Natural killer cell treated with Interleukin-12 subunit alpha and Interleukin-12 subunit beta and Interleukin-15 and Interleukin-18, amount 100 ng/mL, for 72 hours (primary cell): Measurements from ENCODE around the gene S100A7A. TPM values are rescaled to one million over a fixed set of nuclear protein-coding genes. Genes with fewer than 3 reads are reported as not detected.

ENCODE experiments used
- ATAC-seq, 2 donors: fragments of 150-1000 bp; cut with Tn5 transposase in 1 of 2; sonication (Bioruptor Pico), chemical (Tn5 transposase) in 1 of 2; 2 replicates each; pipeline ENCODE4 v1.10.0; 2021
- DNase-seq: peaks from one replicate; pipeline ENCODE4 v3.0.0; 2022; ENCODE audit warnings: low spot score
- H3K27ac Mint-ChIP-seq, 2 donors: 1 replicate in 1 of 2; 2 replicates in 1 of 2; pipeline ENCODE4 v1.8.0; 2022; ENCODE audit warnings: mixed read lengths in 2 of 2, mild to moderate bottlenecking in 1 of 2, moderate library complexity in 1 of 2
- H3K27me3 Mint-ChIP-seq, 2 donors: 1 replicate in 1 of 2; 2 replicates in 1 of 2; pipeline ENCODE4 v1.8.0; 2022; ENCODE audit warnings: mixed read lengths in 2 of 2
- H3K36me3 Mint-ChIP-seq: one replicate; pipeline ENCODE4 v1.8.0; 2022; ENCODE audit warnings: mixed read lengths
- H3K4me1 Mint-ChIP-seq, 2 donors: 1 replicate in 1 of 2; 2 replicates in 1 of 2; pipeline ENCODE4 v1.8.0; 2022; ENCODE audit warnings: low read depth in 2 of 2, mixed read lengths in 2 of 2, mild to moderate bottlenecking in 1 of 2
- H3K4me3 Mint-ChIP-seq: one replicate; pipeline ENCODE4 v1.8.0; 2022; ENCODE audit warnings: mixed read lengths
- H3K9me3 Mint-ChIP-seq: 2 replicates; pipeline ENCODE4 v1.8.0; 2022; ENCODE audit warnings: mixed read lengths
- total RNA-seq, 2 donors: library from RNA; stranded (reverse); gene quantifications; one replicate each; pipeline ENCODE4 v1.2.3, GENCODE V29; 2022

The S100A7A gene
- total RNA-seq: not detected

DNA sequence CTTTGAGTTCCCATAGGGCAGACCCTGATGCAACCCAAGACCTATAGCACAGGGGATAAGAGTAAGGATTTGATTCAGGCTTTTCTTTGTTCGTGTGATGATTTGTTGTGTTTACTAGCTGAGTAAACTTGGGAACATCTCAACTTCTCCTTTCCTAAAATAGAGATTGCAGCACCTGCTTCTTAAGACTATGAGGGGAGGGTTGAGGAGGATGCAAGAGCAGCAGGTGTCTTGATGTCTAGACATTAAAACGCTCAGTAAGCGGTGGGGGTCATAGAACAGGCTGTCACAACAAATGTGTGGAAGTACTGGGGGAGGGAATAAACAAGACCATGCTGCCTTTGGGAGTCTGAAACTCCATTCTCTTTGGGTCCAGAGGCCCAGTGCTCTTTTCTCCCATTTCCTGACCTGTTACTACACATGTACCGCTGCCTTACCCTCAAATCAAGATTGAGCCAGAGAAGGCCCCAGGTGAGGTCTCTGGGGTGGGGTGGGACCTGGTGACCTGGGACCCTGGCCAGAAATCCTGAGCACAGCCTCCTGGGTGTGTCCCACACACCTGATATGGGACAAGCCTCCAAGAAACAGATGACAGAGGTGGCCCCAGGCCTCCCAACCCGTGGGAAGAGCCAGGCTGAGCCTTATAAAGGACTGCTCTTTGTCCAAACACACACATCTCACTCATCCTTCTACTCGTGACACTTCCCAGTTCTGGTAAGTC is at the start of gene S100A7A:
Gene S100A7A (plus strand): TSS at position 671 of the 721 bp plus-strand sequence. CDS start 1,563 bp downstream, outside the sequence.
- no peak within 1 kb of the TSS for H3K27ac Mint-ChIP-seq
- no peak within 1 kb of the TSS for H3K4me3 Mint-ChIP-seq
- H3K9me3 Mint-ChIP-seq: peaks cover 3% of the 10 kb centered on the region
- H3K4me1 Mint-ChIP-seq: no peaks in the 10 kb centered on the region
- no peak for DNase-seq
- no peak for ATAC-seq
- H3K27me3 Mint-ChIP-seq: peaks cover 20 to 29% of the 10 kb centered on the region in 2 donors
- no peaks in the 10 kb centered on the region for H3K36me3 Mint-ChIP-seq

DNA sequence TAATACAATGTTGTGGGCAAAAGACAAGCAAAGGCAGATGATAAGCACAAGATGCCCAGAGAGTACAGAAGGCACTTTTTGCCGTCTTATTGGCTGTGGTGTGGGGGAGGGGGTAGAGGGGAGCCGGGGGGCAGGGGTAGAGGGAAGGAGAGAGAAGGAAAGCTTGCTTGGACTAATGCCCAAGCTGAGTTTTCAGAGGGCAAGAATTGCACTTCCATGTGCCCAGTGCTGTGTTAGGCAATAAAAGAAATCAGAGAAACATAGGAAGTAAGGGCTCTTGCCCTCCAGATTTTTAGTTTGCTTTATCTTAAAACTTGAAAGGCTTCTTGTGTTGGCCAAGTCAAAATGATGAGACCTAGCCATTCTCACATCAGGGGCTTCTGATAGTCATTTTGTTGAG is 49.2 kb upstream of the S100A7A start:
- DNase-seq: no peak
- Mint-ChIP-seq H3K9me3 (no peaks in the 10 kb centered on the region), H3K36me3 (no peaks in the 10 kb centered on the region), H3K4me1 (no peaks in the 10 kb centered on the region), H3K27ac (no peak overlapping the region), H3K4me3 (no peak overlapping the region), H3K27me3 (peaks cover 15 to 45% of the 10 kb centered on the region in 2 donors)
- ATAC-seq: no peak

DNA sequence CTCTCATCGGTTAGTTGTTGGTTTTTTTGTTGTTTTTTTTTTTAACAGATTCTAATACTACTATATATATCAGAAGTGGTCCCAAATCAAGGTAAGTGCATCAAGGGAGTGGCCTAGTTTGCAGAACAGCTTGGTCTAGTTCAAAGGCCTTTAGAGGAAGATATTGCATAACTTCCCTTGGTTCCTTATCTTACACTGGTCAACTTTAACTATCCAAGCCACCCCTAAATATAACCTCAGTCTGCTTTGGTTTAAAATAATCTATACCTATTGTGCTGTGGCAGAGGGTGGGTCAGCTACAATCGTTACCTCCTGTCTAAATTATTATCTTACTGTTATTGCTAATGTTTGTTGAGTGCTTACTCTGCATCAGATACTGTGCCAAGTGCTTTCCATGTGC is 47.8 kb upstream of the S100A7A start:
- Mint-ChIP-seq H3K4me1 (no peaks in the 10 kb centered on the region), H3K27ac (no peak overlapping the region), H3K4me3 (no peak overlapping the region), H3K27me3 (peaks cover 12 to 49% of the 10 kb centered on the region in 2 donors), H3K36me3 (no peaks in the 10 kb centered on the region), H3K9me3 (no peaks in the 10 kb centered on the region)
- peak in 1 of 2 donors; percentile 62 for ATAC-seq
- DNase-seq: no peak

DNA sequence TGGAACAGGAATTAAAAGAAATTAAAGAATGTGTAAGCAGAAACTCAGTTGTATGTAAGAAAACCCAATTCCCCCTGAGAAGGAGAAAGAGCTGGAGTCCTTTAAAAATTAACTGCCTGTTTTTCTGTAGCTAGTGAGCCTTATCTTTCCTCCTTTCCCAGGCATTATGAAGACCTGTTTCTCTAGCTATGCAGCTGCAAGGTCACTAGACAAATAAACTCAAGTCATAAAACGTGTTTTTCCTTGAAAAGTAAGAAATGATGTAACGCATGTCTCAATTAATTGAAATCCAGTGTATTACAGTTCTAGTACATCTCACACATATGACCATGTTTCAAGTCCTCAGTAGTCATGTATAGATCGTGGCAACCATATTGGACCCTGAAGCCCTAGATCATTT is 46.2 kb upstream of the S100A7A start:
- ATAC-seq (no peak), DNase-seq (no peak)
- no peaks in the 10 kb centered on the region for H3K4me1 Mint-ChIP-seq
- H3K9me3 Mint-ChIP-seq: no peaks in the 10 kb centered on the region
- H3K27ac Mint-ChIP-seq: no peak overlapping the region
- peaks cover 14 to 39% of the 10 kb centered on the region in 2 donors for H3K27me3 Mint-ChIP-seq
- H3K4me3 Mint-ChIP-seq: no peak overlapping the region
- H3K36me3 Mint-ChIP-seq: no peaks in the 10 kb centered on the region

DNA sequence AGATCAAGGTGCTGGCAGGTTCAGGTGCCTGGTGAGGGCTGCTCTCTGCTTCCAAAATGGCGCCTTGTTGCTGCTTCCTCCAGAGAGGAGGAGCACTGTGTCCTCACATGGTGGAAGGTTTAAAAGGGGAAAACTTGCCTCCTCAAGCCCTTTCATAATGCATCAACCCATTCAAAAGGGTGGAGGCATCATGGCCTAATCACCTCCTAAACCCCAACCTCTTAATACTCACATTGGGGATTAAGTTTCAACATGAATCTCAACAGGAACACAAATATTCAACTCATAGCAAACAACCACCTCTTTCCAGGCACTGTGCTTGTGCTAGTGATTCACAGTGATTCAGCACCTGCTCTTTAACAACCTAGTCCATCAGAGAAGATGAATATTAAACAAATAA is 45.1 kb upstream of the S100A7A start:
- Mint-ChIP-seq H3K4me3 (no peak overlapping the region), H3K4me1 (no peaks in the 10 kb centered on the region), H3K27me3 (peaks cover 11 to 32% of the 10 kb centered on the region in 2 donors), H3K27ac (no peak overlapping the region), H3K36me3 (no peaks in the 10 kb centered on the region), H3K9me3 (no peaks in the 10 kb centered on the region)
- ATAC-seq (no peak), DNase-seq (no peak)

DNA sequence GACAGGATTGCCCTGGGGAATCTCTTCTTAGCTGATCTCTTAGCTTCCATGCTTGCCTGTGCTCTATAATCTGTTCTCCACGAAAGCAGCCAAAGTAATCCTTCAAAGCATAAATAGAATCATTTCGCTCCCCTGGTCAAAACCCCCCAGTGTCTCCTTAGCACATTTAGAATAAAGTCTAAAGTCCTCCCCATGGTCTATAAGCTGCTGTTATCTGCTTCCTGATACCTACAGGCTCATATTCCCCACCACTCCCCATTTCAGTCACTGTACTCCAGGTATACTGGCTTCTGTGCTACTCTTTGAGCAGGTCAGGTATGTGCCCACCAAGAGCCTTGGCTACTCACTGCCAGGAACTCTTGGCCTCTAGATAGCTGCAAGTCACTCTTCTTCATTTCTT is 43.7 kb upstream of the S100A7A start:
- DNase-seq (no peak), ATAC-seq (no peak)
- no peaks in the 10 kb centered on the region for H3K36me3 Mint-ChIP-seq
- H3K4me1 Mint-ChIP-seq: no peaks in the 10 kb centered on the region
- H3K9me3 Mint-ChIP-seq: no peaks in the 10 kb centered on the region
- no peak overlapping the region for H3K4me3 Mint-ChIP-seq
- no peak overlapping the region for H3K27ac Mint-ChIP-seq
- H3K27me3 Mint-ChIP-seq: peaks cover 18 to 38% of the 10 kb centered on the region in 2 donors

DNA sequence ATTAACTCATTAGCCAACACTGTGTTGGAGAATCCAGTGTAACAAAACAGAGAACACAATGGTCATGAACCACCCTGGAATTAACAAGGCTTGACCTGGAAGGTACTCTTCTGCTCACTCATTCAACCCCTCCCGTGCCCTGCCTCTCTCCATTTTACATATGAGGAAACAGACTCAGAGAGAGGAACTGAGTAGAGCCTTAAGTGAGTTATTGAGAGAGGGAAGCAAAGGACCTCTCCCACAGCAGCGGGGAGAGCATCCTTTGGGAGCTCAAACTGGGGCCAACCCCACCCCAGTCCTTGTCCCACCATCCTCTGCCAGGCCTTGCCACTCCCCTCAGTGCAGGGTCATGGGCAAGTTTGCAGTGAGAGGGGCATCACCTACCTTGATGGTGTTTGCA is 42.2 kb upstream of the S100A7A start:
- Mint-ChIP-seq H3K4me1 (no peaks in the 10 kb centered on the region), H3K27ac (no peak overlapping the region), H3K27me3 (peaks cover 23 to 47% of the 10 kb centered on the region in 2 donors), H3K4me3 (no peak overlapping the region), H3K9me3 (no peaks in the 10 kb centered on the region), H3K36me3 (no peaks in the 10 kb centered on the region)
- no peak for DNase-seq
- peak in 1 of 2 donors; percentile 36 for ATAC-seq

DNA sequence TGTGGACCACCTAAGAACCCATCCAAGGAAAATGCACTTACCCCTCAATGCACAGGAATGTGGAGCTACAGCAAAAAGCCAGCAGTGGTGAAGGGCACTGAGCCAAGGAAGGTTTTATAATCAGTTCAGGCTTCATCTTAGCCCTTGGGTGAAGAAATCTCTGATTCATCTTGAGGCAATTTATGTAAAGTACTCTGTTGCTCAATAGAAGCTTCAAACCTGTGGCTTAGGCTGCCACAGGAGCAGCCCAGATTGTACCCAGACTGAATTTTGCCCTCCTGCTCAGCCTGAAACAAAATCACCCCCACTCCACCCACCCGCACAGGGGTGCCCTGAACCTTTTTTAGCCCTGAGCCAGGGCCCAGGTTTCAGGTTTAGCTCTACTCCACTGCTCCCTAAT is 40.8 kb upstream of the S100A7A start, which contains the start of gene S100A12:
Gene S100A12 (minus strand): TSS at position 111 of the 400 bp plus-strand sequence. CDS start 1,029 bp downstream, outside the sequence.
- no peaks in the 10 kb centered on the region for H3K9me3 Mint-ChIP-seq
- H3K27me3 Mint-ChIP-seq: peaks cover 17 to 38% of the 10 kb centered on the region in 2 donors
- H3K4me1 Mint-ChIP-seq: no peaks in the 10 kb centered on the region
- H3K27ac Mint-ChIP-seq: no peak within 1 kb of the TSS
- peak; percentile 43 to 61 for ATAC-seq
- no peak for DNase-seq
- no peaks in the 10 kb centered on the region for H3K36me3 Mint-ChIP-seq
- no peak within 1 kb of the TSS for H3K4me3 Mint-ChIP-seq

DNA sequence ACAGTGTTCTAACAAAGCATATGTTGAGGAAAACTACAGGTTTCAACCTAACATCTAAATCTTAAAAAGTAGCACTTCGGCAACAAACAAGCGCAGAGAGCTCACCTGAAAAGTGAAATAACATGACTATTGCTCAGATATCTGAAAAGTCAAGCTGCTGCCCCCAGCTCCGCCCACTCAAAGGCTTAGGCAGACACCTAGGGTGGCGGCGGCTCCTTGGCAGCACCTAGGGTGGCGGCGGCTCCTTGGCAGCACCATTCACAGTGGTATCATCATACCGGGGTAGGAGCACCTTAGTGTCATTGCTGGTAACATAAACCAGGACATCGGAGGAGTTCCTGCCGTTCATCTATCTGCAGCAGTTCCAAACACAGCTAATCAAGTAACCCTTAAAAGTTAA is 36.7 kb upstream of the S100A7A start:
- H3K4me3 Mint-ChIP-seq: no peak overlapping the region
- H3K27me3 Mint-ChIP-seq: peaks cover 28 to 52% of the 10 kb centered on the region in 2 donors
- DNase-seq (no peak), ATAC-seq (no peak)
- H3K27ac Mint-ChIP-seq: no peak overlapping the region
- H3K4me1 Mint-ChIP-seq: no peaks in the 10 kb centered on the region
- H3K9me3 Mint-ChIP-seq: no peaks in the 10 kb centered on the region
- peaks cover 14% of the 10 kb centered on the region for H3K36me3 Mint-ChIP-seq

DNA sequence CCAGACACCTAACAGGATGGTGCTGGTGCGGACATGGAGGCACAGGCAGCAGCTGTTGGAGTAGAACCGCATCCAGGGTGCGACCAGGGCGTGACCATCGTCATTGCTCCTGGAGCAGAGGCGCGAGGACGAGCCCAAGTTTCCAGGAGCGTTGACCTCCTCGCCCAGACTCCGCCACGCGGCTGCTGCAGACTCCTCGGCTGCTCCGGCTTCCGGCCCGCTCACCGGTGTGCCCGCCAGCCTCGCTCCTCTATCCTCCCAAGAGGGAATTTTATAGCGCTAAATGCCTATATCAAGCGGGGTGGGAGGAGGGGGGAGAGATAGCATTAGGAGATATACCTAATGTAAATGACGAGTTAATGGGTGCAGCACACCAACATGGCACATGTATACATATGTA is 35.6 kb upstream of the S100A7A start:
- ATAC-seq: no peak
- no peaks in the 10 kb centered on the region for H3K4me1 Mint-ChIP-seq
- H3K4me3 Mint-ChIP-seq: no peak overlapping the region
- H3K9me3 Mint-ChIP-seq: no peaks in the 10 kb centered on the region
- DNase-seq: no peak
- peaks cover 27 to 52% of the 10 kb centered on the region in 2 donors for H3K27me3 Mint-ChIP-seq
- peaks cover 14% of the 10 kb centered on the region for H3K36me3 Mint-ChIP-seq
- H3K27ac Mint-ChIP-seq: no peak overlapping the region

DNA sequence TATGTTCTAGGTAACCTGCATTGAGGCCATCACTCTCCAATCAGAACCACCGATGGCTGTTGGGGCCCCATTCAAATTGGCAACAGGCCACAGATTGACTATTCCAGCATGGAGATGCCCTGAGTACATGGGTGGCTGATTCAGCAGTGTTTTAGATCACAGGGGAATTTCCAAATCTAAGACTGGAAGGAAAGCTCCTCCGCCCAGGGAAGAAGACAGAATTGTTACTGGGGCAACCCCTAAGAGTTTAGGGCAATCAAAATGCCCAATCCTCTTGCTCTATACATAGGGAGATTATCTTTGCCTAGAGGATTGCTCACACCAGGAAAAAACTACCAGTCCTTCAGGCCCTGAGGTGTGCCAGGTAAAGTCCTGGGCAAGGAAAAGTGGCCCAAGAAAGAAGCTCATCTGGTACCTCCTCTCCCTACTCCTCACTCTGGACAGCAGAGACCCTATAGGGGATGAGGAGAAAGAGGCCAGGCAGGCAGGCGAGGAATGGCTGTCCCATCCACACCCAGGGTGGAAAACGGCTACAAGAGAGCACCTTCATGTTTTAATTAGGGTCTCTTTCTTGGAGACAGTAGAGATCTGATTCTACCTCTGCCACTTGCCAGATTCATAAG is 31.3 kb upstream of the S100A7A start:
- no peaks in the 10 kb centered on the region for H3K9me3 Mint-ChIP-seq
- no peak overlapping the region for H3K27ac Mint-ChIP-seq
- H3K4me1 Mint-ChIP-seq: peaks cover 3 to 8% of the 10 kb centered on the region in 2 donors
- H3K36me3 Mint-ChIP-seq: peaks cover 14% of the 10 kb centered on the region
- no peak overlapping the region for H3K4me3 Mint-ChIP-seq
- no peak for DNase-seq
- peaks cover 31 to 48% of the 10 kb centered on the region in 2 donors for H3K27me3 Mint-ChIP-seq
- no peak for ATAC-seq

DNA sequence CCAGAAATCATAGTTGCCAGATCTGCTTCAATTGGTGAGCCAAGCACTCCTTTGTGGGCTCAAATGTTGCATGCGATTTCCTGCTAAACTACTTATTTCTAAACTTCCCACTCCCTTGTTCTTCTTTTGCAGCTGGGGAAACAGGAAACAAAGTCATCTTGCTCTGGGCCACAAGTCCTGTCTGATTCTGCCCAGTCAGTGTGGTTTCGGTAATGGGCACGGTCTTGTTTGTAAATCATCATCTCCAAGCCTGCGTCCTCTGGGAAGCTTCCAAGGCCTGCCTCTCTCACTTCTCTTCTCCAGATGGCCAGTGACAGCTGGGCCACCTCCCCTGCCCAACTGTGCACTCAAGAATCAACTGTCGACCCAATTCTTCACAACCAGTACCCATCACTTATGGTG is 29.8 kb upstream of the S100A7A start:
- peaks cover 3 to 8% of the 10 kb centered on the region in 2 donors for H3K4me1 Mint-ChIP-seq
- H3K27me3 Mint-ChIP-seq: peaks cover 30 to 41% of the 10 kb centered on the region in 2 donors
- H3K36me3 Mint-ChIP-seq: peaks cover 7% of the 10 kb centered on the region
- DNase-seq: no peak
- no peaks in the 10 kb centered on the region for H3K9me3 Mint-ChIP-seq
- peak in 1 of 2 donors; percentile 57 for ATAC-seq
- H3K4me3 Mint-ChIP-seq: no peak overlapping the region
- no peak overlapping the region for H3K27ac Mint-ChIP-seq

DNA sequence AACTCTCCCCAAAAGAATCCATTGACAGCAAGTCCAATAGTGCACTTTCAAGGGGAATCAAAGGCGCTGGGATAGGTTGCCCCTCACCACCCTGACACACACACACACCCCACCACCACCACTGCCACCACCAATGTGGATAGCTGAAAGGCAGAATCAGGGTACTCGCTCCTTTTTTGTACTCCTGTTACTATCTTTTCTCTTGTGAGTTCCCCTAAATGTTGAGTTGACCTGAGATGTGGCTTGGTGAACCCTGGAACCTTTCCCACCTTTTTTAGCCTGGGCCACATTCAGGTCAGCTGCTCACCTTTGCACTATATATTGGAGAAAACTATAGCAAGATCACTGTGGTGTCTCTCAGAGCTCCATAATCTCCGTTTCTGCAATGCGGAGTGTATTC is 29.3 kb upstream of the S100A7A start:
- H3K9me3 Mint-ChIP-seq: no peaks in the 10 kb centered on the region
- ATAC-seq: peak in 1 of 2 donors; percentile 15
- H3K4me3 Mint-ChIP-seq: no peak overlapping the region

DNA sequence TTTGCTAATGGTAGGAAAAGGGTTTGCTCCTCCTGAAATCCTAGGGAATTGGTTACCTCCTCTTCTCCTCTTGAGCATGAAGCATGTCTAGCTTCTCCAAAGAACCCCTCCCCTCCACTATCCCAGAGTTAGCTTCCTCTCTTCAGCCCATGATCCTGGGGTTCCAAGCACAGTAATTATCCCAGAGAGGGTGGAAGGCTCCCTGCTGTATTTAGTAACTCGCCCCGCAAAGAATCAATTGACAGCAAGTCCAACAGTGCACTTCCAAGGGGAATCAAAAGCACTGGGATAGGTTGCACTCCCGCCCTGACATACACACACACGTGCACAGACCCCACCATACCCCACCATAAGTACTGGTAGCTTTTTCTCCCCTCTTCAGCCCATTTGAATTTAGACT is 28.5 kb upstream of the S100A7A start:
- no peaks in the 10 kb centered on the region for H3K9me3 Mint-ChIP-seq
- no peak overlapping the region for H3K4me3 Mint-ChIP-seq
- DNase-seq: no peak
- no peaks in the 10 kb centered on the region for H3K36me3 Mint-ChIP-seq
- H3K27ac Mint-ChIP-seq: no peak overlapping the region
- peaks cover 3 to 8% of the 10 kb centered on the region in 2 donors for H3K4me1 Mint-ChIP-seq
- ATAC-seq: no peak
- H3K27me3 Mint-ChIP-seq: peaks cover 24 to 28% of the 10 kb centered on the region in 2 donors

More for the DNA sequence above, 29.3 kb upstream of the S100A7A start:
- no peak for DNase-seq
- Mint-ChIP-seq H3K27ac (no peak overlapping the region), H3K27me3 (peaks cover 29 to 36% of the 10 kb centered on the region in 2 donors), H3K36me3 (peaks cover 2% of the 10 kb centered on the region), H3K4me1 (peaks cover 3 to 8% of the 10 kb centered on the region in 2 donors)
